Neuronal stem cell (in vitro differentiated cells): ENCODE data around the gene NFX1.

Experiments used
- DNase-seq: peaks from one replicate; pipeline ENCODE4 v3.0.0-alpha.2; 2013; ENCODE audit warnings: low spot score
- H2AFZ ChIP-seq: one replicate; pipeline ENCODE4 v1.6.1; 2013; ENCODE audit warnings: mild to moderate bottlenecking, low read length, inconsistent platforms
- H2AK5ac ChIP-seq: 2 replicates; pipeline ENCODE4 v1.6.1; 2013; ENCODE audit warnings: low read depth, mild to moderate bottlenecking, inconsistent platforms, low read length, moderate library complexity, mixed read lengths
- H2BK120ac ChIP-seq: 2 replicates; pipeline ENCODE4 v1.6.1; 2013; ENCODE audit warnings: low read depth, mild to moderate bottlenecking, inconsistent platforms, low read length, moderate library complexity, mixed read lengths
- H2BK12ac ChIP-seq: one replicate; pipeline ENCODE4 v1.6.1; 2013; ENCODE audit warnings: low read length, inconsistent platforms
- H2BK15ac ChIP-seq: 2 replicates; pipeline ENCODE4 v1.6.1; 2013; ENCODE audit warnings: mild to moderate bottlenecking, low read length, inconsistent platforms, mixed read lengths
- H2BK5ac ChIP-seq: one replicate; pipeline ENCODE4 v1.6.1; 2013; ENCODE audit warnings: inconsistent platforms, mild to moderate bottlenecking, low read length, moderate library complexity
- H3K14ac ChIP-seq: one replicate; pipeline ENCODE4 v1.6.1; 2013; ENCODE audit warnings: low read length, inconsistent platforms
- H3K18ac ChIP-seq: 2 replicates; pipeline ENCODE4 v1.6.1; 2013; ENCODE audit warnings: low read length, inconsistent platforms
- H3K23ac ChIP-seq: 2 replicates; pipeline ENCODE4 v1.6.1; 2013; ENCODE audit warnings: low read depth, mild to moderate bottlenecking, mixed read lengths, low read length, inconsistent platforms; ENCODE audit not compliant: poor library complexity
- H3K27ac ChIP-seq: replicated peaks from 3 replicates; pipeline ENCODE4 v1.5.1; 2013; ENCODE audit warnings: low read length, inconsistent platforms
- H3K27me3 ChIP-seq, 3 experiments: 2 replicates each; pipeline ENCODE4 v1.6.1; 2013; ENCODE audit warnings: low read length in 3 of 3, mild to moderate bottlenecking in 2 of 3, inconsistent platforms in 1 of 3, low read depth in 1 of 3, mixed read lengths in 1 of 3, moderate library complexity in 1 of 3; ENCODE audit not compliant: control insufficient read depth in 3 of 3, insufficient read depth in 3 of 3
- H3K36me3 ChIP-seq, 2 donors: replicated peaks in 1 of 2; 2 replicates each; pipeline ENCODE4 v1.6.1; 2013; ENCODE audit warnings: low read length in 2 of 2; ENCODE audit not compliant: control insufficient read depth in 2 of 2, insufficient read depth in 2 of 2
- H3K4ac ChIP-seq: 2 replicates; pipeline ENCODE4 v1.6.1; 2013; ENCODE audit warnings: inconsistent platforms, mild to moderate bottlenecking, low read length, moderate library complexity
- H3K4me1 ChIP-seq, 2 donors: 1 replicate in 1 of 2; 2 replicates in 1 of 2; pipeline ENCODE4 v1.6.1; 2013; ENCODE audit warnings: low read length in 2 of 2, low read depth in 1 of 2; ENCODE audit not compliant: control insufficient read depth in 2 of 2, insufficient read depth in 1 of 2
- H3K4me2 ChIP-seq: one replicate; pipeline ENCODE4 v1.6.1; 2013; ENCODE audit warnings: mild to moderate bottlenecking, low read length, inconsistent platforms; ENCODE audit not compliant: insufficient read depth, poor library complexity, severe bottlenecking
- H3K4me3 ChIP-seq, 2 donors: 2 replicates each; pipeline ENCODE4 v1.5.1; 2013; ENCODE audit warnings: low read length in 2 of 2, mild to moderate bottlenecking in 2 of 2, inconsistent platforms in 1 of 2, moderate library complexity in 1 of 2
- H3K79me1 ChIP-seq: one replicate; pipeline ENCODE4 v1.6.1; 2013; ENCODE audit warnings: low read depth, mild to moderate bottlenecking, inconsistent platforms, low read length, moderate library complexity
- H3K9ac ChIP-seq: one replicate; pipeline ENCODE4 v1.6.1; 2013; ENCODE audit warnings: mild to moderate bottlenecking, low read depth, low read length, inconsistent platforms; ENCODE audit not compliant: poor library complexity
- H3K9me3 ChIP-seq, 2 donors: replicated peaks in 1 of 2; 2 replicates each; pipeline versions ENCODE3 to v1.6.1; 2013; ENCODE audit warnings: low read length in 2 of 2, mild to moderate bottlenecking in 2 of 2, inconsistent platforms in 1 of 2, low read depth in 1 of 2, mixed read lengths in 1 of 2, moderate library complexity in 1 of 2; ENCODE audit not compliant: control insufficient read depth in 2 of 2, insufficient read depth in 1 of 2
- H4K8ac ChIP-seq: one replicate; pipeline ENCODE4 v1.6.1; 2013; ENCODE audit warnings: low read depth, mild to moderate bottlenecking, inconsistent platforms, low read length, moderate library complexity
- H4K91ac ChIP-seq: one replicate; pipeline ENCODE4 v1.6.1; 2013; ENCODE audit warnings: low read length, low read depth, mild to moderate bottlenecking, inconsistent platforms; ENCODE audit not compliant: poor library complexity
- WGBS, 2 donors: extraction: QIAGEN DNeasy Blood & Tissue Kit; methylation state at CpG; one replicate each; pipeline ENCODE4 v1.1.7; 2013; ENCODE audit warnings: missing lambda C conversion rate in 2 of 2, mixed read lengths in 1 of 2; ENCODE audit not compliant: insufficient read length in 2 of 2, insufficient replicate concordance in 1 of 2; ENCODE audit errors: extremely low coverage in 2 of 2; 5-methylcytosine and 5-hydroxymethylcytosine counted together

Gene NFX1

GRCh38 chr9:33415501-33416038 lies 125.3 kb downstream of the NFX1 start:
- peak overlapping the region; percentile 21 for H3K18ac ChIP-seq
- H3K14ac ChIP-seq = no peak overlapping the region
- no peak overlapping the region for H2BK12ac ChIP-seq
- DNase-seq = peak; percentile 51
- H3K23ac ChIP-seq = no peak overlapping the region
- no peak overlapping the region for H3K4me3 ChIP-seq
- no peak overlapping the region for H4K8ac ChIP-seq
- no peak overlapping the region for H3K4me2 ChIP-seq
- H3K4ac ChIP-seq = no peak overlapping the region
- H3K27ac ChIP-seq = no peak overlapping the region
- no peak overlapping the region for H2BK120ac ChIP-seq
- H2BK5ac ChIP-seq = no peak overlapping the region
- no CpG with 5 or more reads among the region's 9 CpGs for WGBS, 2 donors
- H2BK15ac ChIP-seq = peak overlapping the region; percentile 27
- no peak overlapping the region for H3K9ac ChIP-seq
- H2AK5ac ChIP-seq = peak overlapping the region; percentile 39
- H3K27me3 ChIP-seq = peaks cover 0 to 22% (median 0%) of the 10 kb centered on the region in 3 experiments
- no peaks in the 10 kb centered on the region for H3K36me3 ChIP-seq
- H3K9me3 ChIP-seq = peaks cover 0 to 2% of the 10 kb centered on the region in 2 donors
- no peaks in the 10 kb centered on the region for H3K79me1 ChIP-seq
- peak overlapping the region; percentile 56 for H2AFZ ChIP-seq
- no peak overlapping the region for H4K91ac ChIP-seq
- H3K4me1 ChIP-seq = peaks cover 0 to 2% of the 10 kb centered on the region in 2 donors

GRCh38 chr9:33416996-33417395 lies 126.7 kb downstream of the NFX1 start:
- H4K8ac ChIP-seq = no peak overlapping the region
- no peaks in the 10 kb centered on the region for H3K36me3 ChIP-seq
- no peak overlapping the region for H3K14ac ChIP-seq
- H2BK120ac ChIP-seq = no peak overlapping the region
- no peak overlapping the region for H3K9ac ChIP-seq
- no peaks in the 10 kb centered on the region for H3K79me1 ChIP-seq
- H3K4me1 ChIP-seq = peaks cover 0 to 2% of the 10 kb centered on the region in 2 donors
- WGBS, 2 donors = no CpG with 5 or more reads among the region's 5 CpGs
- no peak overlapping the region for H4K91ac ChIP-seq
- no peak overlapping the region for H2BK15ac ChIP-seq
- no peak overlapping the region for H3K27ac ChIP-seq
- H3K4me2 ChIP-seq = no peak overlapping the region
- peaks cover 0 to 2% of the 10 kb centered on the region in 2 donors for H3K9me3 ChIP-seq
- H3K18ac ChIP-seq = no peak overlapping the region
- H2BK12ac ChIP-seq = peak overlapping the region; percentile 43
- no peak overlapping the region for H2AFZ ChIP-seq
- DNase-seq = no peak
- H2BK5ac ChIP-seq = no peak overlapping the region
- no peak overlapping the region for H3K23ac ChIP-seq
- no peak overlapping the region for H2AK5ac ChIP-seq
- H3K4ac ChIP-seq = no peak overlapping the region
- H3K27me3 ChIP-seq = peaks cover 0 to 20% (median 0%) of the 10 kb centered on the region in 3 experiments
- no peak overlapping the region for H3K4me3 ChIP-seq

GRCh38 chr9:33418090-33418489 lies 127.8 kb downstream of the NFX1 start:
- peaks cover 0 to 20% (median 0%) of the 10 kb centered on the region in 3 experiments for H3K27me3 ChIP-seq
- no peak overlapping the region for H2BK12ac ChIP-seq
- H3K4me1 ChIP-seq = peaks cover 0 to 2% of the 10 kb centered on the region in 2 donors
- peak overlapping the region; percentile 36 for H2BK120ac ChIP-seq
- no peak overlapping the region for H4K91ac ChIP-seq
- H3K14ac ChIP-seq = peak overlapping the region; percentile 64
- no peak overlapping the region for H3K9ac ChIP-seq
- H3K27ac ChIP-seq = no peak overlapping the region
- no peaks in the 10 kb centered on the region for H3K36me3 ChIP-seq
- peaks cover 0 to 2% of the 10 kb centered on the region in 2 donors for H3K9me3 ChIP-seq
- H2BK15ac ChIP-seq = no peak overlapping the region
- DNase-seq = no peak
- no peak overlapping the region for H2BK5ac ChIP-seq
- no CpG with 5 or more reads among the region's 8 CpGs for WGBS, 2 donors
- no peak overlapping the region for H2AK5ac ChIP-seq
- H3K23ac ChIP-seq = no peak overlapping the region
- no peak overlapping the region for H3K4me3 ChIP-seq
- no peaks in the 10 kb centered on the region for H3K79me1 ChIP-seq
- H3K4ac ChIP-seq = no peak overlapping the region
- no peak overlapping the region for H2AFZ ChIP-seq
- peak overlapping the region; percentile 72 for H3K18ac ChIP-seq
- H4K8ac ChIP-seq = peak overlapping the region; percentile 17
- no peak overlapping the region for H3K4me2 ChIP-seq

- Histone ChIP-seq H4K91ac (no peak overlapping the region), H3K4me1 (peaks cover 0 to 2% of the 10 kb centered on the region in 2 donors), H2BK5ac (no peak overlapping the region), H4K8ac (no peak overlapping the region), H3K4me2 (no peak overlapping the region), H3K27me3 (peaks cover 0 to 20% (median 0%) of the 10 kb centered on the region in 3 experiments), H3K9ac (no peak overlapping the region), H3K27ac (no peak overlapping the region), H2AK5ac (no peak overlapping the region), H3K14ac (no peak overlapping the region), H2BK12ac (no peak overlapping the region), H2AFZ (no peak overlapping the region), H3K4me3 (no peak overlapping the region), H3K4ac (no peak overlapping the region), H3K79me1 (no peaks in the 10 kb centered on the region), H3K18ac (no peak overlapping the region), H2BK15ac (no peak overlapping the region), H3K9me3 (peaks cover 0 to 2% of the 10 kb centered on the region in 2 donors), H2BK120ac (no peak overlapping the region), H3K23ac (no peak overlapping the region), H3K36me3 (no peaks in the 10 kb centered on the region)
- no CpG with 5 or more reads among the region's 10 CpGs for WGBS, 2 donors
- DNase-seq = no peak
Measured at GRCh38 chr9:33419708-33420303, 129.5 kb downstream of the NFX1 start.
